NCI-H345 treated with DMSO at 0.1 percent for 48 hours (cell line): ENCODE data around the gene ADPRM.

ENCODE experiments used
- DNase-seq: peaks from one replicate; lab custom pipeline; 2025; ENCODE audit not compliant: unreplicated experiment; lab: John Stamatoyannopoulos, UW

Gene ADPRM

GRCh38 chr17:10739386-10739785 is 42.0 kb downstream of the ADPRM start:
- DNase-seq = no peak

DNA sequence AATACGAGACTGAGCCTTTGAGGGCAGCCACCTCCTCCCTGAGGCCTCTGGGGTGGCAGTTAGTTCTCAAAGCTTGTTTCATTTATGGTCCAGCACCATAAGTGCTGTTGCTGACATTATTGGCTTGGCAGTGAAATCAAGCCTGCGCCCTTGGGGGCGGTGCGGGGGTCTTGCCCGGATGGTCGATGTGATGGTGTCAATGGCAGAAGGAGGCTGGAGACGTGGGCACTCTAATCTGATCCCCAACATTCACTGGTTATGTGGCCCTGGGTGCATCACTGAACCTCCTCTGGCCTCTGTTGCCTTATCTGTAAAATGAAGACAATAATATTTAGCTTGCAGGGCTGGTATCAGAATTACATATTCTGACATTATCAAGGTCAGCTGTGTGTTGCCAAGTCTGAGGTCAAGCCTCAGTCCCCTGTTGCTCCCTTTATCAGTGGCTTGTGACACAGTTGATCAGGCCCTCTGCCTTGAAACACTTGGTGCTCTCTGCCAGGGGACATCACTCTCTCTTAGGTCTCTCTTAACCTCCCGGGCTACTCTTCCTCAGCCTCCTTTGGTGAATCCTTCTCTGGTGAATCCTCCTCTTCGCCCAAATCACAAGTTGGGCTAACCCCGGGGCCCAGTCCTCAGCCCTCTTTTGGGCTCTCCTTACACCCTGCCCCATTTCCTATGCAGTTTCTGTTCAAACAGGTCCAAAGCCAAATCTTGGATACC is 44.2 kb downstream of the ADPRM start:
- no peak for DNase-seq

DNA sequence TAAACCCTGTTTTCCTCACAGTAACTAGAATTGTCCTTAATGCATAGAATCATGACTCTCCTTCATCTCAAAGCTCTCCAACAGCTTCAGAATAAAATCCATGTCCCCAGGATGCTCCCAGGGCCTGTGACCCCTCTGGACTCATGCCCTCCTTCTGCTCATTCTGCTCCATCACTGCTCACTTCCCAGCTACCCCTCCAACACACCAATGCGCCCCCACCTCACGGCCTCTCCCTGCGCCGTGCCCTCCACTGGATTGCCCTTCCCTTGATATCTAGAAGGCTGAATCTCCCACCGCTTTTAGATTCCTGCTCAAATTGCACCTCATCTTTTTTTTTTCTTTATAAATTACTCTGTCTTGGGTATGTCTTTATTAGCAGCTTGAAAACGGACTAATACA is 45.0 kb downstream of the ADPRM start:
- no peak for DNase-seq

GRCh38 chr17:10743316-10744009 is 46.1 kb downstream of the ADPRM start:
- no peak for DNase-seq

GRCh38 chr17:10744501-10745000 is 47.2 kb downstream of the ADPRM start:
- no peak for DNase-seq

DNA sequence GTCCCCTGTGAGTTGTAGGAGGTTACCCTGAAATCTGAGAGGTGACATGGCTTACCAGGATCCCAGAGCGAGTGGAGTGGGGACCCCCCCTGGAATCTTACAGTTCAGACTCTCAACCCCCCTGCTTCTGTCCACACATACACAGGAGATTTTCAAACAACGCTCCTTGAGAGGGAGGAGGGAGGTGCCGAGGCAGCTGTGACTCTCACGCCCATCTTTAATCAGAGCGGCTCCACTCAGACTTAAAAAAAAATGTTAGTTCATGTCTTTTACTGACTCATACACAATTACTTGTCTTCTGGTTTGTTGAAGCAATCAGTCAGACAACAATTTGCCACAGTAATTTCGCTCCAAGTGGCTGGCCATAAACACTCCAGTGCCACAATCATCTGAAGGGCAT is 47.8 kb downstream of the ADPRM start:
- DNase-seq = no peak

DNA sequence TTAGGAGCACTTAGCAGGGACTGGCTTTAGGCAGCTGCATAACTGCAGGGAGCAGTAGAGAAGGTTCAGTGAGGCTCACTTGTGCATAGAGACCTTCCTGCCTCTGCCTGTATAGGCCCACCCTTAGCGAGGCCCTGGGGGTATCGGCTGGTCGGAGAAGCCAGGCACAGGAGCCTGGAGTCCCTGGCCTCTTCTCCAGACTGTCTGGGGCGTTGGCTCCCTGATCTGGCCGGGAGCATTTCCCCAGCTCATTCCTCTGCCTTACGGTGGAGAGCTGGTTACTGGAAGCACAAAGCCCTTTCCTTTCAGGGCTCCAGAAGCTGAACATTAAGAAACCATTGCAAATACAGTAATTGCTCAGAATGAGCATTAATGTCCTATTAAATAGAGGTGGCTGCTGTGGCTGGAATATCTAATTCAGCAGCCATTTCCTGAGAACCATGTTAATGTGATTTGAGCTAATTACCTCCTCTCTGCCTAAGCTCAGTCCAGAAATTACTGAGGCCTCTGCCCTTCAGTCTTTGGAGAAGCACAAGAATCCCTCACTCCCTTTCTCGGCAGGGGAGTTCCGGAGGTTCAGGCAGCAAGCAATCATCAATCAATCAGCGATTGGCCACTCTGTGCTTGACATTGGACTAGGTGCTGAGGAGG is 51.3 kb downstream of the ADPRM start:
- DNase-seq = no peak

GRCh38 chr17:10750210-10750609 is 52.8 kb downstream of the ADPRM start:
- DNase-seq = no peak

- no peak for DNase-seq
Measured at GRCh38 chr17:10751563-10751962, 54.2 kb downstream of the ADPRM start.

DNA sequence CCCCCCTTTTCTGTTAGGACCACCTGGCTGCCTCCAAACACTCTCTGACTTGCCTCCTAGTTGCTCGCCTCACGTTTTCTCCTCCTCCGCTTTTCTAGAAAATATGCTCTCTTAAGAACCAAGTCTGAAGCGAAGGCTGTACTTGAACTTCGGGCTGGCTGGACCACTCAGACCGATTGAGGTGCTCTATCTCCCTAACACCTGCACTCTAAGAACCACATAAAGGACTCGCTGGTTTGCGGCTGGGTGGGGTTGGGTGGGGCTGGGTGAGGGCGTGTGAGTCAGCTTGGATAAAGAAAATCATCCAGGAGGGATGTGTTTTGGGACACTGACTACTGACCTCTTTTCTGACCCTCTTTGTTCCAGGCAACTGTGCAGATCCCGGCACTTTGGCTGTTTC is 55.3 kb downstream of the ADPRM start:
- DNase-seq = no peak

DNA sequence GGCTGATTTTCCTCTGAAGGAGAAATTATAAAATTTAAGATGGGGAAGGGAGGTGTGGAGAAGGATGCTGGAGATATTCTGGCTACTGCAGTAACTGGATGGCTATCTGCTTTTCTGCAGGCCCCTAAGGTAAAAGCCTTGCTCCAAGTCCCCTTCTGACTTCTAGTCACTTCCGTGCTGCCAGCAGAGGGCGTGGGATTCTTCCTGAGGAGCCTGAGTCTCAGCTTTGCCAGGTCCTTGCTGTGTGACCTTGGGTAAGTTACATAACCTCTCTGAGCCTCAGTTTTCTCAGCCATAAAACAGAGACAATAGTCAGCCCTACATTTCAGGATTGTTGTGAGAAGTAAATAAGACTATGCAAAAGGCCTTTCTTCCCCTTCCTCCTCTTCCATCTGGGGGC is 56.7 kb downstream of the ADPRM start:
- DNase-seq = no peak

- DNase-seq = no peak
Measured at GRCh38 chr17:10754861-10755591, 57.6 kb downstream of the ADPRM start.

DNA sequence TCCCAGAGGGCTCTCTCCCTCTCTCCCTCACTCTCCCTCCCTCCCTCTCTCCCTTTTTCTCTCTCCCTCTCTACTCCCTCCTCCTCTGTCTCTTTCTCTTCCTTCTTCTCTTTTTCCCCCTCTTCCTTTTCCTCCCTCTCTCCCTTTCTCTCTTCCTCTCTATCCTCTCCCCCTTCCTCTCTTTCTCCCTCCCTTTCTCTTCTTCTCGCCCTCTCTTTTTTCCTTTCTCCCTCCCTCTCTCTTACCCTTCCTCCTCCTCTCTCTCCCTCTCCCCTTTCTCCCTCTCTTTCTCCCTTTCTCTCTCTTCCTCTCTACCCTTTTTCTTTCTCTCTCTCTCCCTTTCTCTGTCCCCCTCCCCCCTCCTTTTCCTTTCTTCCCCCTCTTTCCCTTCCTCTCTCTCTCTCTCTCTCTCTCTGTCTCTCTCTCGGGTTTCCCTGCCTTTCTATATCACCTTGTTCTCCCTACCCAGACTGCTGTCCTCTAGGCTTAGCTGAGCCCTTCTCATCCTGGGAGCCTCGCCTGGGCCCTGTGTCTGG is 58.3 kb downstream of the ADPRM start:
- no peak for DNase-seq

GRCh38 chr17:10756185-10756584 is 58.8 kb downstream of the ADPRM start:
- DNase-seq = no peak

GRCh38 chr17:10756619-10757018 is 59.2 kb downstream of the ADPRM start:
- no peak for DNase-seq

- DNase-seq = no peak
Measured at GRCh38 chr17:10757067-10757466, 59.7 kb downstream of the ADPRM start.

GRCh38 chr17:10757647-10758046 is 60.3 kb downstream of the ADPRM start:
- DNase-seq = no peak

DNA sequence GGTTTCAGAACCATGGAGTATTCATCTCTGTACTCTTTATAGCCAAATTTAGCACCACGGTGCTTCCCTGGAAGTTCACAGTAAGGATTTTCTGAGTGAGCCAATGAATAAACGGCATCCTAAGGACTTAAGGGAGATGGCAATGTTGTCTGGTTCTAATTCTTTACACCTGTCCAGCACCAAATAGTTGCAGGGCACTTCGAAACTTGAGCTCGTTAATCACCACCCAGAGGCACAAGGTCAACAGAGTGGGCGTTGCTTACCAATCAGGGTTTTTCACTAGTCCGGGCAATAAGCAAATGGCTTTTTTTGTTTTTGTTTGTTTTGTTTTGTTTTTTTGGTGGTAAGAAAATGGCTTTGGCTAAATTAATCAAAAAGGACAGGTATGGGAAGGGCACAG is 60.7 kb downstream of the ADPRM start:
- DNase-seq = no peak
